Neural cell (in vitro differentiated cells): Measurements from ENCODE around the gene PTPRR.

Source experiments
- CTCF ChIP-seq: fragments of 450-650 bp; IDR thresholded peaks from 2 replicates; pipeline ENCODE4 v1.5.1; 2014; ENCODE audit warnings: antibody characterized with exemption, mild to moderate bottlenecking, moderate library complexity; ENCODE audit not compliant: poor library complexity, severe bottlenecking
- EZH2 ChIP-seq: fragments of 200-600, 300-800 bp; shearing (Covaris generic), sonication (generic); IDR thresholded peaks from 2 replicates; pipeline ENCODE4 v1.6.1; 2014; ENCODE audit warnings: antibody characterized with exemption, low read length, borderline replicate concordance, mild to moderate bottlenecking; ENCODE audit not compliant: insufficient read depth, poor library complexity, severe bottlenecking
- POLR2AphosphoS5 ChIP-seq: IDR thresholded peaks from 2 replicates; pipeline ENCODE4 v1.6.1; 2012
- SMC3 ChIP-seq: fragments of 450-650 bp; conservative IDR thresholded peaks from 2 replicates; pipeline ENCODE4 v1.6.1; 2014; ENCODE audit warnings: antibody characterized with exemption, mild to moderate bottlenecking, moderate library complexity; ENCODE audit not compliant: poor library complexity
- TAF1 ChIP-seq: IDR thresholded peaks from 2 replicates; pipeline ENCODE4 v1.6.1; 2012; ENCODE audit warnings: low read depth

- TF ChIP-seq EZH2 (no peak), TAF1 (no peak), CTCF (no peak), POLR2AphosphoS5 (no peak), SMC3 (no peak)
Observed at GRCh38 chr12:70962226-70962794, 41.8 kb upstream of the PTPRR start.
